GM13976 (cell line): ENCODE results near the gene ALLC.

ENCODE experiments used
- DNase-seq: peaks from one replicate; pipeline ENCODE4 v3.0.0; 2012; ENCODE audit warnings: low spot score
- CTCF ChIP-seq: IDR thresholded peaks from 2 replicates; pipeline ENCODE4 v1.5.1; 2012; ENCODE audit warnings: borderline replicate concordance, mild to moderate bottlenecking; ENCODE audit not compliant: insufficient read depth; ENCODE audit errors: extremely low read depth, missing control alignments, control extremely low read depth
- in situ Hi-C: fragments of 300-500 bp; cut with MboI; formaldehyde crosslinking; loops from one replicate; pipeline ENCODE4 v1.12.0; 2022; ENCODE audit warnings: low sequenced_read_pairs, mixed read lengths, inconsistent platforms; ENCODE audit not compliant: unreplicated experiment

Gene ALLC

DNA sequence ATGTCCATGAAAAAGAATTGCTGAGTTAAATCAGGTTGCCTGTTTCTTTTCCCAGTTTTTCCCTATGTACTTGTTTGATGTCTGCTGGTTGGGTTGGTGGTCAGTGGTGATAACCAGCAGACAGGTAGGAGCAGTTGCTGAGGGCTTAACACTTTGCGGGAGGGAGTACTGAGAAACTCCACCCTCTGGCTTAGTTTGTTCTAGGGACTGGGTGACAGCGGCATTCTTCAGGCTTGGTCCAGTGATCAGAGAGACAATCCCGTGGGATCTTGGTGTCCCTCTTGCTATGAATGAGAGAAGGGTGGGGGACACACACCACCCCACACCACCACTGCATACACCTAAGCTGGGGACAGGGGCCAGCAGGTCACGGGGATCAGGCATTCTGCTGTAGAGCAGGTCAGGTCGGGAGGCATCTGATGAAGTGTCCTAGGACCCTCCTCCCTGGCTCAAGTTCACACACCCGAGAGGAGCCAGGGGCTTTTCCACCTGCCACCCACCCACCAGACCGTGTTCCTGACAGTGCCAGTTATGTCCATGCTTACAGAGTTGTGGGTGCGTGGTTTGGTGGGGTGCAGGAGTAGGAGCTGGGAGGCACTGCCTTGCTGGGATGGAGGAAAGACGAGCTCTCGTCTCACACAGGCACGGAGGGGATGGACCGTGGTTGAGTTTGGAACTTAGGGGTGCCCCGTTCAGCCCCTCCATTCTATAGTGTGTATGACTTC, 21.3 kb upstream of the ALLC start:
- in situ Hi-C loops = no loop called here
- no peak for DNase-seq
- no peak for TF ChIP-seq CTCF

DNA sequence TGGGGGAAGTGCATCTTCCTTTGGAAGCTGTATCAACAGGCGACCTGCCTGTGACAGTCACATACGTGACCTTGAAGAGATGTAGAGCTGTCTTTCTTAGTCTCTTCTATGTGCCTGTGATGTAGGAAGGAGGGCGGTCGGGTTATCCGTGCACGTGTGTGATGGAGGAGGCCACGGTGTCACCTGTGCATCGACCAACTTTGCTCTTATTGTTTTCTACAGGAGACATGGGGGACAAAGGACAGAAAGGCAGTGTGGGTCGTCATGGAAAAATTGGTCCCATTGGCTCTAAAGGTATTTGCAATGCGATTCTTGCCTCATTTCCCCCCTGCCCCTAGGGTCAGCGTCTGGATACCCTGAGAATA, 20.7 kb upstream of the ALLC start:
- TF ChIP-seq CTCF = no peak
- DNase-seq = no peak
- in situ Hi-C loops = no loop called here

GRCh38 chr2:3637692-3638455, 20.1 kb upstream of the ALLC start:
- TF ChIP-seq CTCF = no peak
- DNase-seq = no peak

GRCh38 chr2:3638456-3638810, 19.6 kb upstream of the ALLC start:
- no peak for DNase-seq
- no peak for TF ChIP-seq CTCF
- in situ Hi-C loops = no loop called here

More at GRCh38 chr2:3637692-3638455, 20.1 kb upstream of the ALLC start:
- in situ Hi-C loops = no loop called here

DNA sequence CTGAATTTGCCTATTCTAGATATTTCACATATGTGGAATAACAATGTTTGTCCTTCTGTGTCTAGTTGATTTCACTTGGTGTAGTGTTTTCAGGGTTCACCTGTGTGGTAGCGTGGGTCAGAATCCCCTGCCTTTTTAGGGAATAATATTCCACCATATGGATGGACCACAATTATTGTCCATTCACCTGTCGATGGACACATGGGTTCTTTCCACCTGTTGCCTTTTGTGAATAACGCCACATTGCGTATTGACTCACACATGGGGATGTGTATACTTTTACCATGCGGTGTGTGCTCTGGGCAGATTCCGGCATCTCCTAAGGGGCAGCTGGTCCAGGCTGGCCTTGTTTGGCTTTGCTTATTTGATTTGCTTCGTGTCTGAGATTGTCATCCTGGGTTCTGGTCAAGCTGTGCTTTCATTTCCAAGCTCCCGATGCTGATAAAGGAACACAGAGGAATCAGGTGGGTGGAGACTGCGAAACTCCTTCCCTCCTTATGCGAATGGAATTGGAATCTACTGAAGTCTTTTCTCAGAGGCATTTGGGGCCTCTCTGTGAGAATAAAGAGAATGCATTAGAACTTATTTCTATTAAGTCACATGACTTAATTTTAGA, 18.9 kb upstream of the ALLC start:
- in situ Hi-C loops = no loop called here
- DNase-seq = no peak
- no peak for TF ChIP-seq CTCF

- no peak for DNase-seq
- TF ChIP-seq CTCF = no peak
- in situ Hi-C loops = no loop called here
Measured at GRCh38 chr2:3639653-3640052, 18.3 kb upstream of the ALLC start.
